Endothelial cell (in vitro differentiated cells): Measurements from ENCODE around the gene HTR2C. TPM values are rescaled to one million over a fixed set of nuclear protein-coding genes. Genes with fewer than 3 reads are reported as not detected.

Source experiments
- DNase-seq: peaks from one replicate; pipeline ENCODE4 v3.0.0; 2021; ENCODE audit warnings: low spot score
- H3K27ac Mint-ChIP-seq: one replicate; pipeline ENCODE4 v1.8.0; 2021; ENCODE audit warnings: mixed read lengths, inconsistent platforms; ENCODE audit not compliant: unreplicated experiment
- H3K27me3 Mint-ChIP-seq: one replicate; pipeline ENCODE4 v1.8.0; 2021; ENCODE audit warnings: mild to moderate bottlenecking, moderate library complexity, mixed read lengths, inconsistent platforms; ENCODE audit not compliant: unreplicated experiment
- H3K36me3 Mint-ChIP-seq: one replicate; pipeline ENCODE4 v1.8.0; 2021; ENCODE audit warnings: mild to moderate bottlenecking, low read depth, mixed read lengths, inconsistent platforms; ENCODE audit not compliant: unreplicated experiment
- H3K4me1 Mint-ChIP-seq: one replicate; pipeline ENCODE4 v1.8.0; 2021; ENCODE audit warnings: mild to moderate bottlenecking, mixed read lengths, inconsistent platforms; ENCODE audit not compliant: unreplicated experiment
- H3K4me3 Mint-ChIP-seq: one replicate; pipeline ENCODE4 v1.8.0; 2021; ENCODE audit warnings: mild to moderate bottlenecking, mixed read lengths, inconsistent platforms; ENCODE audit not compliant: unreplicated experiment
- H3K9me3 Mint-ChIP-seq: one replicate; pipeline ENCODE4 v1.8.0; 2021; ENCODE audit warnings: mixed read lengths, inconsistent platforms; ENCODE audit not compliant: unreplicated experiment
- total RNA-seq: library from RNA; stranded (reverse); fragmentation: NEBNext Ultra II Directional; extraction: Animal tissue kit (Norgen Biotek cat#: 25700); gene quantifications from one replicate; pipeline ENCODE4 v1.2.1, GENCODE V29; 2021; ENCODE audit not compliant: unreplicated experiment
- TF ChIP-seq, protein P1 (sequence below): fragments of 200-600 bp; sonication (generic); IDR thresholded peaks from one replicate; pipeline ENCODE4 v1.5.0; 2021; ENCODE audit warnings: antibody characterized with exemption; ENCODE audit not compliant: unreplicated experiment

The HTR2C gene
- total RNA-seq, 1 donor from 2014 or later = 0.10 TPM

DNA sequence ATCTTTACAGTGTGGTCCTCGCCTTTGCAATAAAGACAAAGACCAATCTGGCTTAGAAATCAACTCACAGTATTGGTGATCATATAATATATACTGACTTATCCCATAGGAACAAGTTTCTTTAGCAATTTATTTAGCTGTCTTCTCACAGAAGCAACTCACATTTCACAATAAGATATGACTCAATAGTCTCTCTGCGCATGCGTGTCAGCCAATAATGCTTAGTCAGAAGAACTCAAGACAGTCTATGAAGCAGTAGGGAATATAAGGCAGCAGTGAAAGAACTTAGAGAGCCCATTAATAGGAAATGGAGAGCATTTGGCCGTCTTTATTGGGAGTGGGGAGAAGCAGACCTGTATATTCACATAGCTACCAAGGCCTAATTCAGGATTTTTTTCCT lies 216.8 kb downstream of the HTR2C start:
- peaks cover 2% of the 10 kb centered on the region for H3K27me3 Mint-ChIP-seq
- no peaks in the 10 kb centered on the region for H3K9me3 Mint-ChIP-seq
- no peak overlapping the region for H3K27ac Mint-ChIP-seq
- no peak overlapping the region for H3K4me3 Mint-ChIP-seq
- TF ChIP-seq, protein P1, sequence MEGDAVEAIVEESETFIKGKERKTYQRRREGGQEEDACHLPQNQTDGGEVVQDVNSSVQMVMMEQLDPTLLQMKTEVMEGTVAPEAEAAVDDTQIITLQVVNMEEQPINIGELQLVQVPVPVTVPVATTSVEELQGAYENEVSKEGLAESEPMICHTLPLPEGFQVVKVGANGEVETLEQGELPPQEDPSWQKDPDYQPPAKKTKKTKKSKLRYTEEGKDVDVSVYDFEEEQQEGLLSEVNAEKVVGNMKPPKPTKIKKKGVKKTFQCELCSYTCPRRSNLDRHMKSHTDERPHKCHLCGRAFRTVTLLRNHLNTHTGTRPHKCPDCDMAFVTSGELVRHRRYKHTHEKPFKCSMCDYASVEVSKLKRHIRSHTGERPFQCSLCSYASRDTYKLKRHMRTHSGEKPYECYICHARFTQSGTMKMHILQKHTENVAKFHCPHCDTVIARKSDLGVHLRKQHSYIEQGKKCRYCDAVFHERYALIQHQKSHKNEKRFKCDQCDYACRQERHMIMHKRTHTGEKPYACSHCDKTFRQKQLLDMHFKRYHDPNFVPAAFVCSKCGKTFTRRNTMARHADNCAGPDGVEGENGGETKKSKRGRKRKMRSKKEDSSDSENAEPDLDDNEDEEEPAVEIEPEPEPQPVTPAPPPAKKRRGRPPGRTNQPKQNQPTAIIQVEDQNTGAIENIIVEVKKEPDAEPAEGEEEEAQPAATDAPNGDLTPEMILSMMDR = no peak
- H3K36me3 Mint-ChIP-seq = no peaks in the 10 kb centered on the region
- DNase-seq = no peak
- H3K4me1 Mint-ChIP-seq = no peaks in the 10 kb centered on the region

GRCh38 chrX:114819509-114819908 lies 235.6 kb downstream of the HTR2C start:
- no peak overlapping the region for H3K27ac Mint-ChIP-seq
- no peaks in the 10 kb centered on the region for H3K27me3 Mint-ChIP-seq
- TF ChIP-seq, protein P1 = no peak
- no peak overlapping the region for H3K4me3 Mint-ChIP-seq
- no peaks in the 10 kb centered on the region for H3K9me3 Mint-ChIP-seq
- no peak for DNase-seq
- no peaks in the 10 kb centered on the region for H3K36me3 Mint-ChIP-seq
- no peaks in the 10 kb centered on the region for H3K4me1 Mint-ChIP-seq

DNA sequence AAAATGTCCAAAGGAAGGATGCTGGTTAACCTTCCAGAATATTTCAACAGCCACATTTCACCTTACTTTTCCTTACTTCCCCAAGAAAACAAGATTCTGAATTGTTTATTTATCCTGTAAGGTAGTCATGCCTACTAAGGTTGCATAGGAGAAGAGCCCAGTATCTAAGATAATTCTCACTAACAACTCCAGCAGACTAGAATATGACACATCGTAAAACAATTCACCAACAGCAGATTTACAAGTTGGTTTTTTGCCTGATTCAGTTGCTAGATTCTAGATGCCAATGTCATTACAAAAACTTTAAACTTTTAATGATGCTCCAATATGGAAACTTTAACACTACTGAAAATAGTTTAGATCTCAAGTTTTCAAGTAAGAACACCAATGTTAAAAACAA lies 257.2 kb downstream of the HTR2C start:
- no peaks in the 10 kb centered on the region for H3K4me1 Mint-ChIP-seq
- H3K27ac Mint-ChIP-seq = no peak overlapping the region
- TF ChIP-seq, protein P1 = no peak
- H3K4me3 Mint-ChIP-seq = no peak overlapping the region
- no peaks in the 10 kb centered on the region for H3K27me3 Mint-ChIP-seq
- H3K9me3 Mint-ChIP-seq = no peaks in the 10 kb centered on the region
- DNase-seq = no peak
- no peaks in the 10 kb centered on the region for H3K36me3 Mint-ChIP-seq

GRCh38 chrX:114842181-114842580 lies 258.3 kb downstream of the HTR2C start:
- H3K4me3 Mint-ChIP-seq = no peak overlapping the region
- TF ChIP-seq, protein P1 = no peak
- H3K9me3 Mint-ChIP-seq = no peaks in the 10 kb centered on the region
- H3K27me3 Mint-ChIP-seq = no peaks in the 10 kb centered on the region
- no peaks in the 10 kb centered on the region for H3K4me1 Mint-ChIP-seq
- DNase-seq = no peak
- no peak overlapping the region for H3K27ac Mint-ChIP-seq
- H3K36me3 Mint-ChIP-seq = no peaks in the 10 kb centered on the region

DNA sequence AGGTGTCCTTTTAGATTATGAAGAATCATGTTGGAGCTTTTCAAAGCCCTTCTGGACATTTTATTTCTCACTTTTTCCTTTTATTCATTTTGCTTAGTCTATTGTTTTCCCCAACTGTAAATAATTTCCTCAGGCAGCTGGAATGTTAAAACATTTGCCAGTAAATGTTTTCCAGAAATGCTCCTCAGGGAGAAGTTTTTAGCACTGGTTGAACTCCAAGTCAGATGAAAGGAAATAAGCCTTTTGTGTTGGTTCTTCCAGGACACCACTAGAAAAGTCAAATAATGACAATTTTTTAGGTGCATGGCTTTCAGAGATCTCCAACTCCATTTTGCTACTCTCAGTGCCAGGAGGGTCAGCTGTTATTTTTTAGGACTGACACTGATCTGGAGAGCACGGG lies 305.6 kb downstream of the HTR2C start:
- no peaks in the 10 kb centered on the region for H3K27me3 Mint-ChIP-seq
- DNase-seq = no peak
- H3K4me3 Mint-ChIP-seq = no peak overlapping the region
- H3K4me1 Mint-ChIP-seq = no peaks in the 10 kb centered on the region
- H3K27ac Mint-ChIP-seq = no peak overlapping the region
- no peaks in the 10 kb centered on the region for H3K9me3 Mint-ChIP-seq
- TF ChIP-seq, protein P1 = no peak
- no peaks in the 10 kb centered on the region for H3K36me3 Mint-ChIP-seq
